ENCODE results near the gene CRYBG1.

GRCh38 chr6:106360989-106361430, 493 bp downstream of the CRYBG1 start:
- TF ChIP-seq CTCF (IDR thresholded peaks at IDR 0.05): no peak
- TF ChIP-seq POLR2A (IDR thresholded peaks at IDR 0.05): no peak
